Measurements from ENCODE around the gene RSAD2.
"Not testable (repeated sequence)": the region's sequence is repeated elsewhere in the genome, so short reads cannot be mapped to it uniquely, and the experiment has no call there.

The RSAD2 gene

GRCh38 chr2:6864923-6865345 lies 12.6 kb upstream of the RSAD2 start:
- peak; percentile 63 for DNase-seq

- peak; percentile 89 for DNase-seq
Measured at GRCh38 chr2:6865346-6866274, 12.0 kb upstream of the RSAD2 start, which contains the start of gene CMPK2. Gene CMPK2 (minus strand): TSS chr2:6865907. CDS start chr2:6865696, 211 bp downstream.

DNA sequence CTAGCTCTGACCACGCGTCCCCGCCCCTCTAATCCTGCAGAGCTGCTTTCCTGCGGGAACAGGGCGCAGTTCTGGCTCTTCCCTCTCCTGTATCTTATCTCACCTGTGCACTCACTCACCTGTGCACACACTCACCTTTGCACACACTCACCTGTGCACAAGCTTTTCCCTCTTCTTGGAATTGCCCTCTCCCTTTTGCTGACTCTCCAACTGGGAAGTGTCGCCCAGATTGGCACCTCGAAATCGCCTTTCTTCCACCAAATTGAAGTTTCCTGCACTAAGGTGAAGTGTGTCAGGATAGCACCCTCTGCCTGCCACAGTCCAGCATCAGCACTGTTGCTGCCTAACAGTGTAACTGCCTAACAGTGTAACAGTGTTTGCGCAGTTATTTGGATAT lies 11.3 kb upstream of the RSAD2 start:
- no peak for DNase-seq

DNA sequence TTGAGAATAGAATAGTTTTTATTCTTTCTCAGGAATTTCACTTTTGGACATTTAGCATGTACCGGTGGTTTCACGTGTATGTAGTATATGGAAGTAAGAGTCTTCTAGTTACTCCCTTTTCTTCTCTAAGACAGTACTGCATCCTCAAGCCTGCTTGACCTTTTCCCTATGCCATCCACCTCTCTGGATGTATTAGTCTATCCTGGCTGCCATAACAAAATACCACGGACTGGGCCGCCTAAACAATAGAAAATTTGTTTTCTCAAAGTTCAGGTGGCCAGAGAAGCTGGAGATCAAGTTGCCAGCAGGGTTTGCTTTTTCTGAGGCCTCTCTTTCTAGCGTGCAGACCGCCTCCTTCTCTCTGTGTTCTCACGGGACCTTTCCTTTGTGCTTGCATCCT lies 10.6 kb upstream of the RSAD2 start:
- no peak for DNase-seq

- no peak for DNase-seq
Measured at GRCh38 chr2:6872394-6872793, 5.2 kb upstream of the RSAD2 start.

DNA sequence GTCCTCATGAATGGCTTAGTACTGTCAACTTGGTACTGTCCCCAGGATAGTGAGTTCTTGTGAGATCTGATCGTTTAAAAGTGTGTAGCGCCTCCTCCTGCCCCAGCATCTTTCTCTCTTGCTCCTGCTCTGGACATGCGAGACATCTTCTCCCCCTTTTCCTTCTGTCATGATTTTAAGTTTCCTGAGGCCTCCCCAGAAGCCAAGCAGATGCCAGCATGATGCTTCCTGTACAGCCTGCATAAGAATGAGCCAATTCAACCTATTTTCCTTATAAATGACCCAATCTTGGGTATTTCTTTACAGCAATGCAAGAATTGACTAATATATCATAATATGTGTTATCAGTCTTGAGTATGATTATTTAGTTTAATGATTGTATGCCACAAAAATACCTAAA lies 3.5 kb upstream of the RSAD2 start:
- no peak for DNase-seq

DNA sequence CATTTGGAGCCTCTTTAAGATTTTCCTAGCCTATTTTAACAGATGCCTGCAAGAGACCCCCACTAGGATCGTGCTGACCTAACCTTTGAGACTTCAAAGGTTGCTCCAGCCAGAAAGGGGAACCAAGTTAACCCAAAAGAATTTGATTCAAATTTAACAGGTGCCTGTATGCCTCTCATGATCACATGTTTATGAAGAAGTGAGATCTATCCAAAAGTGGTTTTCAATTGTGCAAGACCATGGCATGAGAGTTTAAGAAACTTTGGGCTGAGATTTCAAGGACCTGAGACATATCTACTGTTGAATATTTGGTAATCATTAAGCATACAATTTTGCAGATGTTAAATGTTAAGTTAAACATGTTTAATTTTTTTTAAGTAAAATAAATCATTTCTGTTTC lies 1.3 kb upstream of the RSAD2 start:
- DNase-seq: no peak

- DNase-seq: no peak
Measured at GRCh38 chr2:6878549-6878948, 972 bp downstream of the RSAD2 start.

GRCh38 chr2:6879011-6879410 lies 1.4 kb downstream of the RSAD2 start:
- no peak for DNase-seq

DNA sequence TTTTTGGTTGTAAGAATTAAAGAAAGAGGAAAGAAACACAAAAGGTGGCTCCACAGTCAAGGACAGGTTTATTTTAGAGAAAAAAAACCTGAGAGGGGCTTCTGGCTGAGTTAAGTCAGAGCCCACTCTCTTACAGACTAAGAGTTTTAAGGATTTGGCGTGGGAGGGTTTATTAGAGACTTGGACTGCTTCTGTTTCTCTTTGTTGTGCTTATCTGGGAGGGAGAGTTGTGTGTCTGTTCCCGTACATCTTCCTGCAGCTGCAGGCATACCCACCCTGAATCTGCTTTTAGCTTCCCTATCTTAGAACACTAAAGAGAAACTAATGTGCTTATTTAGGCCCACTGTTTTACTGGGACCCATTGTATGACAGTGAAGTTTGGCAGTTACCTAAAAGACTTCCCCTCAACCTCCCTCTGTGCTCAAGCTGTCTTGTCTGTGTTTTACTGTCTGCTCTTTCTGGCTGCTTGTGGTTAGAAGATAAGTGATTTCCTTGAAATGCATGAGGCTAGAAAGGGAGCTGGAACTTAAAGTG lies 2.7 kb downstream of the RSAD2 start:
- no peak for DNase-seq

DNA sequence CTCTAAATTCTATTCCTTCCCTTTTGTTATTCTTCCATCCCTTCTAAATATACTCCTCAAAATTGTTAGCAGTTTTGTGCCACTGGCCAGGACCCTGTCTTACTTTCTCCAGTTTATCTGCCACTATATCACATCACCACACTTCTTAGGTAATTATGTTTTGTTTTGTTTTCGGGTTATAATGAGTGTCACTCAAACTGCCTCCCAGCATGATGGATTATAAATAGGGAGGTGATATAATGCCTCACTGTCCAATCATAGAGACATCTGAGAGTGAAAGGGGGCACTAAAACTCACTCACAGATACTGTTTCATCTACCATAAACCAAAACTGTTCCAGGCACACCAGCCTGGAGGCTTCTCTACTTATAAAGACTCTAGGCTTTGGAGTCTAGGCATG lies 3.5 kb downstream of the RSAD2 start:
- no peak for DNase-seq

DNA sequence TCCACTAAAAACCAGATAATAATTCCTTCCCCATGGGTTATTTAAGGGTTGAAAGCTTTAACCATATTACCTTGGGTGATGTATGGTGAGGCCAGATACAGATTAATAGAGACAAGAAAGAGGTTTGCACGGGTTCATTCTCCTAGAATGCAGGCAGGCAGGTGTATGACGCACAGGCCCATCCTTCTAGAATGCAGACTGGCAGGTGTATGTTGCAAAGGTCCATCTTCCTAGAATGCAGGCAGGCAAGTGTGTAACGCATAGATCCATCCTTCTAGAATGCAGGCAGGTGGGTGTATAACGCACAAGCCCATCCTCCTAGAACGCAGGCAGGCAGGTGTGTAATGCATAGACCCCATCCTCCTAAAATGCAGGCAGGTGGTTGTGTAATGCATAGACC lies 3.9 kb downstream of the RSAD2 start:
- no peak for DNase-seq

DNA sequence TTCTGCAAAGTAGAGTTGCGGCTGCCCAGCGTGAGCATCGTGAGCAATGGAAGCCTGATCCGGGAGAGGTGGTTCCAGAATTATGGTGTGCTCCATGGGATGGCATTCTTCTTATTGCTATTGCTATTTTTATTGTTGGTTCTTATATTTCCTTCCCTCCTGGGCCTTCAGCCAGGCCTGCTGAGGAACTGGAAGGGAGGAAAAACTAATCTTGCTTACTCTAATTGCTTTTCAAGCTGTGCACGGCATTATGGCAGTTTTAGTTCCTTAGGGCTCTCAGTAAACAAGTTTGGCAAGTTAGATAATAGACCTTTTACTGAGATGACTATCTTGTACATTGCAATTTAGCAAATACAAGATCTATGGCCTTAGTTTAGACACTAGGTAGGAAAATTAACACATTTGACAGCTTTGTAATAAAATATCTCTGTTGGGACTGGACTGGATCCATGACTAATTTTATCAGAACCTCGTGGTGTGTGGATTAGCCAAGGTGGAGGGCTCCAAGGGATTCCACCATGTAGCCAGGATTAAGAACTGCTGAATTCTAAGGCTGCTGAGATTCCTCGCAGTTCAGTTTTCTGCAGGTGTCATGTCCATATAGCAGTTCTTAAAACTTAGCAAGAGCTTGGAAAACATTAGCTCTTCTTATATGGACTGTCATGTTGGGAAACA lies 6.0 kb downstream of the RSAD2 start:
- no peak for DNase-seq

GRCh38 chr2:6885551-6885950 lies 8.0 kb downstream of the RSAD2 start:
- DNase-seq: no peak

- DNase-seq: no peak
Measured at GRCh38 chr2:6885968-6886367, 8.4 kb downstream of the RSAD2 start.

- DNase-seq: no peak
Measured at GRCh38 chr2:6887751-6888192, 10.2 kb downstream of the RSAD2 start.

DNA sequence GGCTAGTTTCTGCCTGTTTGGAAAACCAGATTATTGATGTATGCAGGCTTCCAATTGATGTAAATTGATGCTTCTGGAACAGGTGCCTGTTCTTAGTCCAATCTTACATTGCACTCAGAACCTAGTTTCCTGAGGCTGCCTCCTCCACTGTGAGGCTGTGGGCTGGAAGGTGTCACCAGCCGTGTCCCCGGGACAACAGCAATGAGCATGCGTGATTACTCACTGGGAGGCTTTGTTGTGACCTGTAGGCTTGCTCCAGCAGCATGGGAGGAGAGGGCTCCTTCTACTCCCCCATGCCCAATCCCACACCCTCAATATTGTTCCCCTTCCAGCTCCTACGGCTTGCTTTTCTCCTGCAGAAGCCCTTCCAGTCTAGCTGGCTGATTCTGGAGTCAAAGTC lies 11.1 kb downstream of the RSAD2 start:
- DNase-seq: no peak

GRCh38 chr2:6893876-6894482 lies 16.4 kb downstream of the RSAD2 start:
- no peak for DNase-seq

DNA sequence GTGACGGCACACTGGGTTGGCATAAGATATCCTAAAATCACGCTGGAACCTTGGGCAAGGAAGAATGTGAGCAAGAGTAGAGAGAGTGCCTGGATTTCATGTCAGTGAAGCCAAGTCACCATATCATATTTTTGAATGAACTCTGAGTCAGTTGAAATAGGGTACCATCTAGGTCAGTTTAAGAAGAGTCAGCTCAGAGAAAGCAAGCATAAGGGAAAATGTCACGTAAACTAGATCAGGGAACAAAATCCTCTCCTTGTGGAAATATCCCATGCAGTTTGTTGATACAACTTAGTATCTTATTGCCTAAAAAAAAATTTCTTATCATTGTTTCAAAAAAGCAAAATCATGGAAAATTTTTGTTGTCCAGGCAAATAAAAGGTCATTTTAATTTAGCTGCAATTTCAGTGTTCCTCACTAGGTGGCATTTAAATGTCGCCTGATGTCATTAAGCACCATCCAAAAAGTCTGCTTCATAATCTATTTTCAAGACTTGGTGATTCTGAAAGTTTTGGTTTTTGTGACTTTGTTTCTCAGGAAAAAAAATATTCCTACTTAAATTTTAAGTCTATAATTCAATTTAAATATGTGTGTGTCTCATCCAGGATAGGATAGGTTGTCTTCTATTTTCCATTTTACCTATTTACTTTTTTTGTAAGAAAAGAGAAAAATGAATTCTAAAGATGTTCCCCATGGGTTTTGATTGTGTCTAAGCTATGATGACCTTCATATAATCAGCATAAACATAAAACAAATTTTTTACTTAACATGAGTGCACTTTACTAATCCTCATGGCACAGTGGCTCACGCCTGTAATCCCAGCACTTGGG lies 19.6 kb downstream of the RSAD2 start:
- DNase-seq: no peak

- not testable (repeated sequence) for DNase-seq
Measured at GRCh38 chr2:6902581-6902980, 25.0 kb downstream of the RSAD2 start.

DNA sequence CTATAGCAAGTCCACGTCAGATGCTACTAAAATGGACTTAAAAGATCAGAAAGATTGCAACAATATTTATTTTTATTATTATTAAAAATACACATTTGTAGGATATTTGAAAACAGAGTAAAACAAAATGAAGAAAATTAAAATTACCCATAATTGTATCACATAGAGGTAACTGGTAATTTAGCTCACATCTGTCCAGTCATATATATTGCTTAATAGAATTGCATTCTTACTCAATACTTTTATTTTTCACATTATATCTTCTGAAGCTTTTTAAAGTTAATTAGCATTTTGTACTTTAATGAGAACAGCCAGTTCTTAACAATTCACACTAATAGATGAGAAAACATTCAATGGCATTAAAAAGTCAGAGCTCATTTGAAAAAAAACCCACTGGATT lies 28.1 kb downstream of the RSAD2 start:
- no peak for DNase-seq

DNA sequence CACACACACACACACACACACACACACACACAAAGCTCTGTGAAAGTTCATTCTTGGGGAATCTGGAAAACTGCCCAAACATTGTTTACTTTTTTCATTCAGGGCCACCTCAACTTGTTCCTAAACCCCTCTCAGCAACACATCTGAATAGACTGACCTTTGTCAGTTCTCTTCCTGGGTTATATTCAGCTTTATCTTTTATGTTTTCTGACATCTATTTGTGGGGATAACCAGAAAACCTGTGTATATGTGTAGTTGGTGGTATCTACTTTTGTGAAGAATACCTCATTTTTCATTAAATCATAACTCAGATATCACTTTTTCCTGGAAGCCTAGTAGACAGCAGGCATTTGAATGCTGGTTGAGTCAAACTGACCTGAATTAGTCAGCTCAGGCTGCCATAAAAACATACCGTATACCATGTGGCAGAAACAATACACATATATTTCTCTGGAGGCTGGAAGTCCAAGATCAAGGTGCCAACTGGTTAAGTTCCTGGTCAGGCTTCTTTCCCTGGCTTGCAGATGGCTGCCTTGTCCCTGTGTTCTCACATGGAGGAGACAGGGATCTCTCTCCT lies 28.7 kb downstream of the RSAD2 start:
- DNase-seq: no peak

Data from activated CD8-positive, alpha-beta memory T cell treated with anti-CD3 and anti-CD28 coated beads for 24 hours (primary cell).